Lower leg skin (tissue), 4 donors: Measurements from ENCODE around the gene HSD17B12. TPM values are rescaled to one million over a fixed set of nuclear protein-coding genes. Genes with fewer than 3 reads are reported as not detected.

ENCODE experiments used
- DNase-seq, 2 donors: peaks; one replicate each; pipeline ENCODE4 v3.0.0-alpha.2; 2019; ENCODE audit warnings: low spot score in 2 of 2
- H3K4me3 ChIP-seq: fragments of 200-600 bp; sonication (generic); 2 replicates; pipeline ENCODE4 v1.5.1; 2017; ENCODE audit warnings: mild to moderate bottlenecking, low read depth; ENCODE audit not compliant: poor library complexity, severe bottlenecking
- CTCF ChIP-seq, 3 donors: fragments of 450-650 bp; IDR thresholded peaks; one replicate each; pipeline ENCODE4 v1.5.1; 2016; ENCODE audit warnings: antibody characterized with exemption in 3 of 3, mild to moderate bottlenecking in 3 of 3, moderate library complexity in 2 of 3
- POLR2A ChIP-seq, 2 donors: fragments of 450-650 bp; IDR thresholded peaks; one replicate each; pipeline ENCODE4 v1.6.1; 2016 to 2017; ENCODE audit warnings: antibody characterized with exemption in 2 of 2, mild to moderate bottlenecking in 1 of 2, moderate library complexity in 1 of 2
- WGBS, 2 donors: methylation state at CpG; one replicate each; pipeline ENCODE4 v1.1.5; 2018; 5-methylcytosine and 5-hydroxymethylcytosine counted together
- intact Hi-C: fragments of 100-400 bp; cut with DNase I; formaldehyde crosslinking; loops from one replicate; pipeline ENCODE4 v1.15.0; 2023; ENCODE audit warnings: low total_unique reads
- total RNA-seq, 4 donors: library from RNA; depleted of rRNA; stranded (reverse); fragments of >200 nt; gene quantifications; one replicate each; pipeline ENCODE4 v1.1.0, GENCODE V29; 2016

HSD17B12 gene
- total RNA-seq, 4 donors from 2014 or later: 32.0 to 69.7 (median 46.6) TPM

- H3K4me3 ChIP-seq: no peak overlapping the region
- DNase-seq: no peak
- 82 to 85% methylated on average over 2 of the region's 2 CpGs for WGBS, 2 donors
- no peak for TF ChIP-seq POLR2A (IDR thresholded peaks at IDR 0.05)
- TF ChIP-seq CTCF (IDR thresholded peaks at IDR 0.05): no peak
- intact Hi-C loops: no loop called here
These were observed 186.0 kb downstream of the HSD17B12 start for GRCh38 chr11:43866520-43866919.

- H3K4me3 ChIP-seq: no peak overlapping the region
- no peak for TF ChIP-seq CTCF (IDR thresholded peaks at IDR 0.05)
- TF ChIP-seq POLR2A (IDR thresholded peaks at IDR 0.05): no peak
- no peak for DNase-seq
- intact Hi-C loops: no loop called here
These were observed 186.4 kb downstream of the HSD17B12 start for GRCh38 chr11:43866969-43867368.

DNA sequence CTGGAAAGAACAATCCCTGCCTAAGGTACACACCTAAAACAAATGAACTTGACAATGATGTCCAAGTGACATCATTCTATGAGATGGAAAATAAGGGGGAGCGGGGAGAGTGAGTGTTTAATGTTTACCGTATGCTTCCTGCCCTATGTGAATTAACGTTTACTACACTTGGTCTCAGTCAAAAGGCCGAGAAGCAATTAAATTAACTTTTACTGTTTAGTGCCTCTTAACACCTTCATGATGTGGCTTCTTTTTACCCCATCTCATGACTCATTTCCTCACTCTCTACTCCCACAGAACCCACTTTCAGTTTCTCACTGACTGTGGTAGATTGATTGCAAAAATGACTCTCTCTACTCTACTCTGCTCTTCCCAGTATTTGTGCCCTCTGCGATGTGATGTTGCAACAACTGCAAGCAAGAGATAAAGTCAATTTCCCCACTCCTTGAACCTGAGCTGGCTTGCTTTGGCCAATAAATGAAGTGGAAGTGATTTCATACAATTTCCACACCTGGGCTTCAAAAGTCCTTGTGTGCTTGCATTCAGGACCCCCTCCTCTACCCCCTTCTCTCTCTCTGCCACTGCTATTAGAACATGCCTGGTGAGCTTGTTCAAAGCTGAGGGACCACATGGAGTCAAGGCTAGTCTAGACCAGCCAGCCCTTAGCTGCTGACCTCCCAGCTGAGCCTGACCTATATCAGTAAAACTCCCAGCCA is 188.5 kb downstream of the HSD17B12 start:
- H3K4me3 ChIP-seq: no peak overlapping the region
- TF ChIP-seq CTCF (IDR thresholded peaks at IDR 0.05) (no peak), POLR2A (IDR thresholded peaks at IDR 0.05) (no peak)
- intact Hi-C loops: no loop called here
- 34 to 37% methylated on average over 5 of the region's 5 CpGs for WGBS, 2 donors
- DNase-seq: no peak

DNA sequence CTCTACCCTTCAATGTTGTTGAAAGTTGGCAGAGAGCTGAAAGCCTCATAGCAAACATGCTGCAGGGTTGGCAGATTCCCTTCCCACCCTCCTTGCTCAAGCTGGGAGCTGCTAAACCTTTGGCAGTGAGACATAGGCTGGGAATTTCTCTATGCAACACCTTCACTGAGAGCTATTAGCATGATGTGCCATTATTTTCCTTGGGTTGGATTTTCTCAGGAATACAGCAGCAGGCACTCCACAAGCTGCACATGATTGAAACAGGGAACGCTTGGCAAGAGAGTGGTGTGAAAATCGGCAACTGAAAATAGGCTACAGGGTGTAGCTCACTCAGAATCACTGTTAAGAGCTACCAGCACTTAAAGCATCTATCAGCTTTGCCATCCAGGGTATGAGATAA is 190.5 kb downstream of the HSD17B12 start:
- 79 to 90% methylated on average over 2 of the region's 2 CpGs for WGBS, 2 donors
- DNase-seq: no peak
- no peak overlapping the region for H3K4me3 ChIP-seq
- intact Hi-C loops: no loop called here
- TF ChIP-seq CTCF (IDR thresholded peaks at IDR 0.05) (no peak), POLR2A (IDR thresholded peaks at IDR 0.05) (no peak)

GRCh38 chr11:43872995-43873394 is 192.5 kb downstream of the HSD17B12 start:
- no peak overlapping the region for H3K4me3 ChIP-seq
- 75 to 85% methylated on average over 7 of the region's 7 CpGs for WGBS, 2 donors
- TF ChIP-seq CTCF (IDR thresholded peaks at IDR 0.05): no peak
- no peak for TF ChIP-seq POLR2A (IDR thresholded peaks at IDR 0.05)
- intact Hi-C loops: no loop called here
- DNase-seq: no peak

DNA sequence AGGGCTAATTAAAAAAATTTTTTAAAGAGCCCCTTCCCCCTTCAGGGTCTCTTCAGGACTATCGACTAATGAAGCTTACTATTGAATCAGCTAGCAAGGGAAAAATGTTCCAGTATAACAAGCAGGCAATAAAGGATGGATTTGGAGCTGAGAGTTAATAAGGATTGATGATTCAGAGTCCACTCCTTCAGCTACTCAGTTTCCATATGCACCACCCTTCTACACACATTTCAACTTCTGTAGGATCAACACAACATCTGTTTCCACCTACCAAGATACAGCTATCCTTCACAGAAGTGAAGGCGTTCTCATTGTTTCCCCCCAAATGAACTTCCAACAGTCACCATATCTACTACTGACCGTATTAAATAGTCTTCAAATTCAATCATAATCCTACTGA is 193.5 kb downstream of the HSD17B12 start:
- intact Hi-C loops: no loop called here
- no peak overlapping the region for H3K4me3 ChIP-seq
- no peak for DNase-seq
- TF ChIP-seq CTCF (IDR thresholded peaks at IDR 0.05): no peak
- no peak for TF ChIP-seq POLR2A (IDR thresholded peaks at IDR 0.05)
- 76 to 81% methylated on average over 3 of the region's 3 CpGs for WGBS, 2 donors
